Measurements from ENCODE around the gene CD3E.

DNA sequence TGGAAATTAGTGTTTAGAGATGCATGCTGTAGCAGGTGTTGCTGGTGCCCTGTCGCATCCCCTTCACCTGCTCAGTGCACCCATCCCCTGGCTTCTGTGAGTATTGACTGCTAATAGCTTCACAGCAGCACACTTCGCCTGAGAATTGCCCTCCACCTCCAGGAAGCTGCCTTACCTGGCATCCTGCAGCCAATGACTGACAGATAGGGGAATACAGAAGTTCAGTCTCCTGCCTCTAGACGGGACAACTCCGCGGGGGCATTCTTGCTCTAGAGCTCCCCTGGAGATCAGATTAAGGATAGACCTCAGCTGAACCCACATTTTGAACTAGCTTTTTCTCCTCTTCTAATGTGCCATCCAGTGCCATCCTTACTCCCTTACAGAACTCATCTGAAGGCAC, 9.3 kb upstream of the CD3E start:
- TF ChIP-seq, protein P1, sequence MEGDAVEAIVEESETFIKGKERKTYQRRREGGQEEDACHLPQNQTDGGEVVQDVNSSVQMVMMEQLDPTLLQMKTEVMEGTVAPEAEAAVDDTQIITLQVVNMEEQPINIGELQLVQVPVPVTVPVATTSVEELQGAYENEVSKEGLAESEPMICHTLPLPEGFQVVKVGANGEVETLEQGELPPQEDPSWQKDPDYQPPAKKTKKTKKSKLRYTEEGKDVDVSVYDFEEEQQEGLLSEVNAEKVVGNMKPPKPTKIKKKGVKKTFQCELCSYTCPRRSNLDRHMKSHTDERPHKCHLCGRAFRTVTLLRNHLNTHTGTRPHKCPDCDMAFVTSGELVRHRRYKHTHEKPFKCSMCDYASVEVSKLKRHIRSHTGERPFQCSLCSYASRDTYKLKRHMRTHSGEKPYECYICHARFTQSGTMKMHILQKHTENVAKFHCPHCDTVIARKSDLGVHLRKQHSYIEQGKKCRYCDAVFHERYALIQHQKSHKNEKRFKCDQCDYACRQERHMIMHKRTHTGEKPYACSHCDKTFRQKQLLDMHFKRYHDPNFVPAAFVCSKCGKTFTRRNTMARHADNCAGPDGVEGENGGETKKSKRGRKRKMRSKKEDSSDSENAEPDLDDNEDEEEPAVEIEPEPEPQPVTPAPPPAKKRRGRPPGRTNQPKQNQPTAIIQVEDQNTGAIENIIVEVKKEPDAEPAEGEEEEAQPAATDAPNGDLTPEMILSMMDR (IDR thresholded peaks at IDR 0.05; ENCODE audit: low read depth, low read length, missing input control): no peak
- TF ChIP-seq TAF1 (conservative IDR thresholded peaks at IDR 0.05): no peak
- TF ChIP-seq, protein P2, sequence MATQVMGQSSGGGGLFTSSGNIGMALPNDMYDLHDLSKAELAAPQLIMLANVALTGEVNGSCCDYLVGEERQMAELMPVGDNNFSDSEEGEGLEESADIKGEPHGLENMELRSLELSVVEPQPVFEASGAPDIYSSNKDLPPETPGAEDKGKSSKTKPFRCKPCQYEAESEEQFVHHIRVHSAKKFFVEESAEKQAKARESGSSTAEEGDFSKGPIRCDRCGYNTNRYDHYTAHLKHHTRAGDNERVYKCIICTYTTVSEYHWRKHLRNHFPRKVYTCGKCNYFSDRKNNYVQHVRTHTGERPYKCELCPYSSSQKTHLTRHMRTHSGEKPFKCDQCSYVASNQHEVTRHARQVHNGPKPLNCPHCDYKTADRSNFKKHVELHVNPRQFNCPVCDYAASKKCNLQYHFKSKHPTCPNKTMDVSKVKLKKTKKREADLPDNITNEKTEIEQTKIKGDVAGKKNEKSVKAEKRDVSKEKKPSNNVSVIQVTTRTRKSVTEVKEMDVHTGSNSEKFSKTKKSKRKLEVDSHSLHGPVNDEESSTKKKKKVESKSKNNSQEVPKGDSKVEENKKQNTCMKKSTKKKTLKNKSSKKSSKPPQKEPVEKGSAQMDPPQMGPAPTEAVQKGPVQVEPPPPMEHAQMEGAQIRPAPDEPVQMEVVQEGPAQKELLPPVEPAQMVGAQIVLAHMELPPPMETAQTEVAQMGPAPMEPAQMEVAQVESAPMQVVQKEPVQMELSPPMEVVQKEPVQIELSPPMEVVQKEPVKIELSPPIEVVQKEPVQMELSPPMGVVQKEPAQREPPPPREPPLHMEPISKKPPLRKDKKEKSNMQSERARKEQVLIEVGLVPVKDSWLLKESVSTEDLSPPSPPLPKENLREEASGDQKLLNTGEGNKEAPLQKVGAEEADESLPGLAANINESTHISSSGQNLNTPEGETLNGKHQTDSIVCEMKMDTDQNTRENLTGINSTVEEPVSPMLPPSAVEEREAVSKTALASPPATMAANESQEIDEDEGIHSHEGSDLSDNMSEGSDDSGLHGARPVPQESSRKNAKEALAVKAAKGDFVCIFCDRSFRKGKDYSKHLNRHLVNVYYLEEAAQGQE (IDR thresholded peaks at IDR 0.05): no peak
- no peak for TF ChIP-seq EGR1 (IDR thresholded peaks at IDR 0.05; ENCODE audit: low read depth in 2 of 2)
- TF ChIP-seq SP1 (IDR thresholded peaks at IDR 0.05): no peak

Data from liver (tissue), 3 donors.